ENCODE results near the gene SNCAIP. TPM values are rescaled to one million over a fixed set of nuclear protein-coding genes. Genes with fewer than 3 reads are reported as not detected.

SNCAIP gene
- total and polyA plus RNA-seq, 9 of the 15 experiments (the other 6 are each of a cell fraction or from before 2014, with no cell fraction given) = 0.04 TPM; not detected in 8

DNA sequence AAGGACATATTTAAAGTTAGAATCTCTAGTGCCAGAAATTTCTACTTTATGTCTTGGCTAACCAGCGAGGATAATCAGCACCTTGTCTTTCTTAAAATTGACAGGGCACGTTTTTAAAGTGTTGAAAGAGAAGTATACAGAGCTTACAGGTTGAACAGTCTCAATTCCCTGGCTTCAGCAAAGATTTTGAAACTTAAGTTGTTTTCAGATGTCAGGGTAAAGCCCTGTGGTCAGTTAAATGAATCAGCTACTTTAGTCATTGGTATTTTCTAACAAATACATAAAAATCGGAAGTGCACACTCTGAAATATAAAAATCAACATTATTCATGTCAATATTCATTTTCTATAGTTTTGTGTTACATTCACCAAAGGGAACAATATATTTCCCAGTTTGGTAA is 29.1 kb downstream of the SNCAIP start (continued):
- TF ChIP-seq, protein P1, sequence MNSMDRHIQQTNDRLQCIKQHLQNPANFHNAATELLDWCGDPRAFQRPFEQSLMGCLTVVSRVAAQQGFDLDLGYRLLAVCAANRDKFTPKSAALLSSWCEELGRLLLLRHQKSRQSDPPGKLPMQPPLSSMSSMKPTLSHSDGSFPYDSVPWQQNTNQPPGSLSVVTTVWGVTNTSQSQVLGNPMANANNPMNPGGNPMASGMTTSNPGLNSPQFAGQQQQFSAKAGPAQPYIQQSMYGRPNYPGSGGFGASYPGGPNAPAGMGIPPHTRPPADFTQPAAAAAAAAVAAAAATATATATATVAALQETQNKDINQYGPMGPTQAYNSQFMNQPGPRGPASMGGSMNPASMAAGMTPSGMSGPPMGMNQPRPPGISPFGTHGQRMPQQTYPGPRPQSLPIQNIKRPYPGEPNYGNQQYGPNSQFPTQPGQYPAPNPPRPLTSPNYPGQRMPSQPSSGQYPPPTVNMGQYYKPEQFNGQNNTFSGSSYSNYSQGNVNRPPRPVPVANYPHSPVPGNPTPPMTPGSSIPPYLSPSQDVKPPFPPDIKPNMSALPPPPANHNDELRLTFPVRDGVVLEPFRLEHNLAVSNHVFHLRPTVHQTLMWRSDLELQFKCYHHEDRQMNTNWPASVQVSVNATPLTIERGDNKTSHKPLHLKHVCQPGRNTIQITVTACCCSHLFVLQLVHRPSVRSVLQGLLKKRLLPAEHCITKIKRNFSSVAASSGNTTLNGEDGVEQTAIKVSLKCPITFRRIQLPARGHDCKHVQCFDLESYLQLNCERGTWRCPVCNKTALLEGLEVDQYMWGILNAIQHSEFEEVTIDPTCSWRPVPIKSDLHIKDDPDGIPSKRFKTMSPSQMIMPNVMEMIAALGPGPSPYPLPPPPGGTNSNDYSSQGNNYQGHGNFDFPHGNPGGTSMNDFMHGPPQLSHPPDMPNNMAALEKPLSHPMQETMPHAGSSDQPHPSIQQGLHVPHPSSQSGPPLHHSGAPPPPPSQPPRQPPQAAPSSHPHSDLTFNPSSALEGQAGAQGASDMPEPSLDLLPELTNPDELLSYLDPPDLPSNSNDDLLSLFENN (IDR thresholded peaks at IDR 0.05; ENCODE audit: low read depth in 2 of 2, low read length in 2 of 2) = no peak
- TF ChIP-seq ZBTB8A (IDR thresholded peaks at IDR 0.05; ENCODE audit: partially characterized antibody) = no peak

DNA sequence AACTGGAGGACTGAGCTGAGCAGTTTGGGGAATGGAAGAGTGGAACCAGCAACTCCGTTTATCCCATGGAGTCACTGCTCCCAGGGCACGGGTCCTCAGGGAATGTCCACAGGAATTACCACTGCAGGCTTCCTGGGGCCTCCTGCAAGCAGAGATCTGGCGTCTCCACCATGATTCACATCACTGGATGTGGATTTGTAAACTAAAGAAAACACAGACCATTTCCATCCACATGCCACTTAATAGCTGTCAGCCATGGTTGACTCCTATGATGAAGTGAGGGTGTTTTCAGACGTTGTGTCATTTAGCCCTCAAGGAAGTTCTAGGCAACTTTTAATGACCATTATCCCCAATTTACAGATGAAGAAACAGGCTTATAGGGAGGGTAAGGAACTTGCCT is 30.2 kb downstream of the SNCAIP start:
- intact Hi-C loops (cut with micrococcal nuclease) = no loop called here
- Histone ChIP-seq H3K4me3 (no peak overlapping the region), H2AFZ (ENCODE audit: low read depth, low read length) (no peak overlapping the region), H3K9me1 (ENCODE audit: control insufficient read depth, insufficient read depth, low read length) (no peaks in the 10 kb centered on the region), H3K27me3 (ENCODE audit: control insufficient read depth in 2 of 2, insufficient read depth in 2 of 2, low read length in 2 of 2) (no peaks in the 10 kb centered on the region; a peak in 1 of 5 replicates), H3K4me2 (ENCODE audit: insufficient read depth, low read length) (no peak overlapping the region), H3K9ac (ENCODE audit: insufficient read depth in 1 of 2, low read depth in 2 of 2, low read length in 2 of 2) (no peak overlapping the region), H4K20me1 (replicated peaks; ENCODE audit: control insufficient read depth, insufficient read depth, low read length) (no peaks in the 10 kb centered on the region), H3K27ac (ENCODE audit: extremely low read depth, low read depth, low read length) (no peak overlapping the region), H3K79me2 (ENCODE audit: control insufficient read depth, insufficient read depth, low read length) (no peaks in the 10 kb centered on the region), H3K36me3 (ENCODE audit: control insufficient read depth, insufficient read depth, low read length) (no peaks in the 10 kb centered on the region), H3K9me3 (replicated peaks; ENCODE audit: control insufficient read depth, insufficient read depth, low read depth, low read length) (no peaks in the 10 kb centered on the region), H3K4me1 (replicated peaks in 1 of 2; ENCODE audit: control insufficient read depth in 2 of 2, insufficient read depth in 2 of 2, low read length in 2 of 2) (no peaks in the 10 kb centered on the region)
- 0% methylated on average over 4 of the region's 4 CpGs for WGBS (ENCODE audit: insufficient coverage, low coverage, missing lambda C conversion rate)
- FAIRE-seq = no peak
- ChIA-PET CTCF (ENCODE audit: low intra/inter-chr PET ratio) (no interaction called here), POLR2A (interaction anchor here (1.2 kb wide), 1 partner anchor 9 kb away, joined by 3 read pairs; no protein-coding TSS in a partner anchor)
- BruUV-seq (replicated peaks) = no TSS peak
- in situ Hi-C loops (cut with MboI) = no loop called here
- no peak for ATAC-seq
- DNase-seq (ENCODE audit: extremely low read depth in 1 of 4, low spot score in 3 of 4) = no peak
- TF ChIP-seq NCOA4 (IDR thresholded peaks at IDR 0.05; ENCODE audit: partially characterized antibody) = no peak
- no peak for TF ChIP-seq PTBP1 (IDR thresholded peaks at IDR 0.05; ENCODE audit: low read depth, low read length)
- TF ChIP-seq FOSL1 (tag; conservative IDR thresholded peaks at IDR 0.05) = no peak
- no peak for TF ChIP-seq CAMTA2 (CRISPR knock-in tag; conservative IDR thresholded peaks at IDR 0.05)
- TF ChIP-seq ZEB2 (IDR thresholded peaks at IDR 0.05) = no peak
- TF ChIP-seq NONO (IDR thresholded peaks at IDR 0.05; ENCODE audit: low read depth in 2 of 2, low read length in 1 of 2) = no peak
- TF ChIP-seq ARHGAP35 (IDR thresholded peaks at IDR 0.05; ENCODE audit: partially characterized antibody) = no peak
- no peak for TF ChIP-seq ZNF124 (CRISPR knock-in tag; IDR thresholded peaks at IDR 0.05)
- TF ChIP-seq, protein P2, sequence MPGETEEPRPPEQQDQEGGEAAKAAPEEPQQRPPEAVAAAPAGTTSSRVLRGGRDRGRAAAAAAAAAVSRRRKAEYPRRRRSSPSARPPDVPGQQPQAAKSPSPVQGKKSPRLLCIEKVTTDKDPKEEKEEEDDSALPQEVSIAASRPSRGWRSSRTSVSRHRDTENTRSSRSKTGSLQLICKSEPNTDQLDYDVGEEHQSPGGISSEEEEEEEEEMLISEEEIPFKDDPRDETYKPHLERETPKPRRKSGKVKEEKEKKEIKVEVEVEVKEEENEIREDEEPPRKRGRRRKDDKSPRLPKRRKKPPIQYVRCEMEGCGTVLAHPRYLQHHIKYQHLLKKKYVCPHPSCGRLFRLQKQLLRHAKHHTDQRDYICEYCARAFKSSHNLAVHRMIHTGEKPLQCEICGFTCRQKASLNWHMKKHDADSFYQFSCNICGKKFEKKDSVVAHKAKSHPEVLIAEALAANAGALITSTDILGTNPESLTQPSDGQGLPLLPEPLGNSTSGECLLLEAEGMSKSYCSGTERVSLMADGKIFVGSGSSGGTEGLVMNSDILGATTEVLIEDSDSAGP (CRISPR knock-in tag; IDR thresholded peaks at IDR 0.05) = no peak
- no peak for TF ChIP-seq POU5F1 (IDR thresholded peaks at IDR 0.05; ENCODE audit: borderline replicate concordance, low read depth, low read length, partially characterized antibody)
- no peak for TF ChIP-seq RBBP5 (IDR thresholded peaks at IDR 0.05; ENCODE audit: borderline replicate concordance, insufficient read depth, low read length, poor library complexity, severe bottlenecking)
- TF ChIP-seq, protein P3, sequence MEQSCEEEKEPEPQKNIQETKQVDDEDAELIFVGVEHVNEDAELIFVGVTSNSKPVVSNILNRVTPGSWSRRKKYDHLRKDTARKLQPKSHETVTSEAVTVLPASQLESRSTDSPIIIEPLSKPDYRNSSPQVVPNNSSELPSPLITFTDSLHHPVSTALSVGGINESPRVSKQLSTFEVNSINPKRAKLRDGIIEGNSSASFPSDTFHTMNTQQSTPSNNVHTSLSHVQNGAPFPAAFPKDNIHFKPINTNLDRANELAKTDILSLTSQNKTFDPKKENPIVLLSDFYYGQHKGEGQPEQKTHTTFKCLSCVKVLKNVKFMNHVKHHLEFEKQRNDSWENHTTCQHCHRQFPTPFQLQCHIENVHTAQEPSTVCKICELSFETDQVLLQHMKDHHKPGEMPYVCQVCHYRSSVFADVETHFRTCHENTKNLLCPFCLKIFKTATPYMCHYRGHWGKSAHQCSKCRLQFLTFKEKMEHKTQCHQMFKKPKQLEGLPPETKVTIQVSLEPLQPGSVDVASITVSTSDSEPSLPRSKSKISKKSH (CRISPR knock-in tag; IDR thresholded peaks at IDR 0.05) = no peak
- TF ChIP-seq ZNF217 (CRISPR knock-in tag; IDR thresholded peaks at IDR 0.05) = no peak
- TF ChIP-seq MTA3 (IDR thresholded peaks at IDR 0.05; ENCODE audit: borderline replicate concordance) = no peak
